Amniotic stem cell (primary cell): ENCODE data around the gene CRYZ.
"Not testable (repeated sequence)": the region's sequence is repeated elsewhere in the genome, so short reads cannot be mapped to it uniquely, and the experiment has no call there.

Experiments used
- DNase-seq: peaks from one replicate; lab custom pipeline; 2025; lab: John Stamatoyannopoulos, UW

CRYZ gene, protein sequence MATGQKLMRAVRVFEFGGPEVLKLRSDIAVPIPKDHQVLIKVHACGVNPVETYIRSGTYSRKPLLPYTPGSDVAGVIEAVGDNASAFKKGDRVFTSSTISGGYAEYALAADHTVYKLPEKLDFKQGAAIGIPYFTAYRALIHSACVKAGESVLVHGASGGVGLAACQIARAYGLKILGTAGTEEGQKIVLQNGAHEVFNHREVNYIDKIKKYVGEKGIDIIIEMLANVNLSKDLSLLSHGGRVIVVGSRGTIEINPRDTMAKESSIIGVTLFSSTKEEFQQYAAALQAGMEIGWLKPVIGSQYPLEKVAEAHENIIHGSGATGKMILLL

GRCh38 chr1:74732960-74733603 lies at the start of gene CRYZ, which contains the start of gene TYW3:
Gene CRYZ (minus strand): TSS chr1:74733050. CDS start chr1:74724821, 8,229 bp downstream.
Gene TYW3 (plus strand): TSS chr1:74733152. CDS start chr1:74733245, 93 bp downstream.
- DNase-seq = peak; percentile 89

GRCh38 chr1:74780594-74780993 lies 47.7 kb upstream of the CRYZ start:
- DNase-seq = no peak

- DNase-seq = no peak
These were observed 46.9 kb upstream of the CRYZ start for GRCh38 chr1:74779750-74780149.

DNA sequence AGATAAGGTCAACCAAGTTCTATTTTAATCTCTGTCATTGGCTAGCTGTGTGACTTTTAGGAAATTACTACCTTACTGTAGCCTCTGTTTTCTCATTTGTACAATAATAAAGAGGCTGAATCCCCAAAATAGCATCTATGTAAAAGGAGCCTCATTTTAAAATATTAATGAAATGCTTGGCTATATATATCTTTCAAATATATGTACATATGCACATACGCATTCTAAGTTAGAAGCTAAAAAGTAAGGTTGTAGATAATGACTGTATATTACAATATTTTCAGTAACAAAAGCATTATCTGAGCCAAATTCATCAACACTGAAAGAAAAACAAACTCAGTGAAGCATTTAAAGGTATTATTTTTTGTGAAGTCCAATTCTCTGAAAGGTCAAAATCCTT lies 44.7 kb upstream of the CRYZ start:
- no peak for DNase-seq

- DNase-seq = no peak
These were observed 42.9 kb upstream of the CRYZ start for GRCh38 chr1:74775735-74776134.

- no peak for DNase-seq
These were observed 40.7 kb upstream of the CRYZ start for GRCh38 chr1:74773582-74773981.

DNA sequence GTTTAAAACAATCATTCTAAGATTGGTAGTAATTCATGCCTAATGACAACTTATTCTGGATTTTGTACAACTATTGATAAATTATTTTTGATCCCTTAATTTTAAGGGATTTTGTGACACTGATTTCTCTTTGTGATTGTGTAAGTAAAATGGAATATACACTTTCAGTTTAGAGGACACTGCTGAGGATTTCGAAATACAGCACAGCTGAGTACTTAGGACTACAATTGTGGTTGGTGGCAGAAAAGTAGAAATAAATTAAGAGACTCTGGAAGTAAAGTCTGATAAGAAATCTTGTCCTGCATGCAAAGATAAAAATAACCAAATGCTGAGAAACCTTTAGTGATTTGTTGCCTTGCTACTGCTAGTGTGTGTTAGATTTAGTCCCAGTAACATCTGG lies 40.1 kb upstream of the CRYZ start:
- DNase-seq = no peak

- peak; percentile 18 for DNase-seq
These were observed 39.2 kb upstream of the CRYZ start for GRCh38 chr1:74771913-74772515.

- no peak for DNase-seq
These were observed 34.6 kb upstream of the CRYZ start for GRCh38 chr1:74767490-74767889.

GRCh38 chr1:74766579-74766978 lies 33.7 kb upstream of the CRYZ start:
- no peak for DNase-seq

DNA sequence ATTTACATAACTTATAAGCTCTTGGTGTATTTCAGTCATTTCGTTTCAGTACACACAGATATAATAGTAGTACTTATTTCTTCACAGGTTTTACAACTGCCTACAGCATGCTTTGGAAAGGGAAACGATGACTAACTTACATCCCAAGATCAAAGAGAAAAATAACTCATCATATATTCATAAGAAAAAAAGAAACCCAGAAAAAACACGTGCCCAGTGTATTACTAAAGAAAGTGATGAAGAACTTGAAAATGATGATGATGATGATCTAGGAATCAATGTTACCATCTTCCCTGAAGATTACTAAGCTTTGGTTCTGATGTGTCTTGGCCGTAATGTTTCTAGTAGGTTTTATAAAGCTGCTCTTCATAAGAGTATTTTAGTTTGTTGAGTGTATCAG lies 31.0 kb upstream of the CRYZ start:
- DNase-seq = no peak

GRCh38 chr1:74756650-74757049 lies 23.8 kb upstream of the CRYZ start:
- not testable (repeated sequence) for DNase-seq

GRCh38 chr1:74755475-74755874 lies 22.6 kb upstream of the CRYZ start:
- DNase-seq = no peak

GRCh38 chr1:74753104-74753503 lies 20.3 kb upstream of the CRYZ start:
- DNase-seq = no peak

DNA sequence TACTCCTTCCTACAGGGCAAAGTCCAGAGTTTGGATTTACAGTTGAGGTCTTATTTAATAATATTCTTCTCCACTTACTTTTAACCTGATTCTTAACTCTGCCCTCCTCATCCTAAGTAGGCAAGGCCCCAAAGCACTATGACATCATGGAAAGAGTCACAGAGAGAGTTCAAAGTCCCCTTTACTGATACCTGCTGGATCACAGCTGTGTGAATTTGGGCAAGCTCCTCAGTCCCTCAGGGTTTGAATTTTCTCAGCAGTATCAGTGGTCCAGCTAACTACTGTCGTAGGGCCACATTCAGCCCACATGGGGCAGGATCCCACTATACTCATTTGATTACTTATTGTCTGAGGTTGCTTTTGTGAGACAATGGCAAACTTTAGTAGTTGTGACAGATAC lies 16.1 kb upstream of the CRYZ start:
- no peak for DNase-seq

DNA sequence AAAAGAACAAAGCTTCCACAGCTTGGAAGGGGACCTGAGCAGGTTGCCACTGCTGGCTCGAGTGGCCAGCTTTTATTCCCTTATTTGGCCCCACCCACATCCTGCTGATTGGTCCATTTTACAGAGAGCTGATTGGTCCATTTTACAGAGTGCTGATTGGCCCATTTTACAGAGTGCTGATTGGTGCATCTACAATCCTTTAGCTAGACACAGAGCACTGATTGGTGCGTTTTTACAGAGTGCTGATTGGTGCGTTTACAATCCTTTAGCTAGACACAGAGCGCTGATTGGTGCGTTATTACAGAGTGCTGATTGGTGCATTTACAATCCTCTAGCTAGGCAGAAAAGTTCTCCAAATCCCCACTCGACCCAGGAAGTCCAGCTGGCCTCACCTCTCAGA lies 12.4 kb upstream of the CRYZ start:
- DNase-seq = not testable (repeated sequence)

DNA sequence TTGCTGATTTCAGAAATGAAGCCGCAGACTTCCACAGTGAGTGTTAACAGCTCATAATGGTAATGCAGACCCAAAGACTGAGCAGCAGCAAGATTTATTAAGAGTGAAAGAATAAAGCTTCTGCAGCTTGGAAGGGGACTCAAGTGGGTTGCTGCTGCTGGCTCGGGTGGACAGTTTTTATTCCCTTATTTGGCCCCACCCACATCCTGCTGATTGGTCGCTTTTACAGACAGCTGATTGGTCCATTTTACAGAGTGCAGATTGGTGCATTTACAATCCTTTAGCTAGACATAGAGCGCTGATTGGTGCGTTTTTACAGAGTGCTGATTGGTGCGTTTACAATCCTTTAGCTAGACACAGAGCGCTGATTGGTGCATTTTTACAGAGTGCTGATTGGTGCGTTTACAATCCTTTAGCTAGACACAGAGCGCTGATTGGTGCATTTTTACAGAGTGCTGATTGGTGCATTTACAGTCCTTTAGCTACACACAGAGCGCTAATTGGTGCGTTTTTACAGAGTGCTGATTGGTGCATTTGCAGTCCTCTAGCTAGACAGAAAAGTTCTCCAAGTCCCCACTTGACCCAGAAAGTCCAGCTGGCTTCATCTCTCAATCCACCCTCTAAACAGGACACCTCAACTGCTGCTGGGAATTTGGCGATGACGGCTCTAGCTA lies 7.6 kb upstream of the CRYZ start:
- DNase-seq = not testable (repeated sequence)

DNA sequence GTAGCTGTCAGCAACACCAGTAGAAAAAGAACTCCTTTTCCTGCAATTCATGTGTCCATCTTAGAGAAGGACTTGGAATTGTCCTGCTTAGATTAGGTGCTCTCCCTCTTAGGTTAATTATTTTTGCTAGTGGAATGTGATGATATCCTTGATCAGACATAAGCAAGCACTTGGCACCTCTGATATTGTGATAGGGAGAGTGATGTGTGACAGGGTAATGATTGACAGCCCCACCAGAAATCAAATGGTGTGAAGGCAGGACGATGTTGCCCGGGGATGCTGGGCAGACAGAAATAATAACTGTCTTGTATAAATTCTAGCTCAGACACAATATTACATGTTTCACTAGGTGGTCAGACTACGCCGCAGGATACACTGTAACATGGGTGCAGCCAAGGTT lies 4.5 kb upstream of the CRYZ start:
- DNase-seq = no peak

- peak; percentile 73 for DNase-seq
These were observed 994 bp upstream of the CRYZ start for GRCh38 chr1:74733604-74734484.

DNA sequence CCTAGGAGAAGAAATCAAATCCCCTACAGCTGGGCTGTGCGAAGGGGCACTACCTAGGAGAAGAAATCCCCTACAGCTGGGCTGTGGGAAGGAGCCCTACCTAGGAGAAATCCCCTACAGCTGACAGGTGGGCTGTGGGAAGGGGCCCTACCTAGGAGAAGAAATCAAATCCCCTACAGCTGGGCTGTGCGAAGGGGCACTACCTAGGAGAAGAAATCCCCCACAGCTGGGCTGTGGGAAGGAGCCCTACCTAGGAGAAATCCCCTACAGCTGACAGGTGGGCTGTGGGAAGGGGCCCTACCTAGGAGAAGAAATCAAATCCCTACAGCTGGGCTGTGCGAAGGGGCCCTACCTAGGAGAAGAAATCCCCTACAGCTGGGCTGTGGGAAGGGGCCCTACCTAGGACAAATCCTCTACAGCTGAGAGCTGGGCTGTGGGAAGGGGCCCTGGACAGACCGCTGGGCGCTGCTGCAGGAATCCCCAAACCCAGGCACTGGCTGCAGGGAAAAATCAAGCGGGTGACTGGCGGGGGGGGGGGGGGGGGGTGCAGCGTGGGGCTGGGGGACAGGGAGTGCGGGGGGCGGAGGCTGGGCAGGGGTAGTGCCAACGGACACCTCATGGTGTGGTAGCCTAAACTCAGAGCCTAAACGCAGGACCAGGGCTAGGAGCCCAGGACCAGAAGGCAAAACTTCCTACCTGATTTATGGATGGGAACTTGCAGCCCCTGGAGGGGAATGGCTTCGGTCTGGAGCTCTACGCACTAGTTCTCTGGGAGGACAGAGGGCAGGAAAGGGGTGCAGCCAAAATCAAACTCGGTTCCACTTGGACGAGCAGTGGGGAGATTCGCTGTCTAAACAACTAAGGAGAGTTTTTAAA lies 541 bp downstream of the CRYZ start:
- DNase-seq = not testable (repeated sequence)
